Measurements from ENCODE around the gene ADAMTSL1. TPM values are rescaled to one million over a fixed set of nuclear protein-coding genes. Genes with fewer than 3 reads are reported as not detected.

Gene ADAMTSL1
- total and polyA plus RNA-seq, 4 donors, result 0.31 to 3.4 (median 1.9) TPM

DNA sequence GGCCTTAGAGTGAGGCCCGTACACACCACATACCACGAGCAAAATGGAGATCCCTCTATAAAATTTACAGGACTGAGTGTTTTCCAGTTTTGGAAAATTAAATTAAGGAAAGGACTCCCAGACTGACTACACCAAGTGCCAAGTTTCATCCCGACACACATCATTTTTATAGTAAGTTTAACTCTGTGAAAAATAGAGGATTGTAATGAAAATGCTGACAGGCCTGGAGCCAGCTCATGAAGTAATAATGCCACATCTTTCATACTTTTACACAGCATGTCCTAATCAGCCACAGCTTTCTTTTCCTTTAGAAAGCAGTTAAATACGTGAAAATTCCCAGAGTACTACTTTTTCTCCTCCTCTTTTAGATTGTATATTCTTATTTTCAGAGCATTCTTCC lies 389.8 kb downstream of the ADAMTSL1 start:
- no peaks in the 10 kb centered on the region for H3K36me3 ChIP-seq (ENCODE audit: control insufficient read depth in 4 of 4, insufficient read depth in 3 of 4, low read depth in 1 of 4, low read length in 3 of 4)
- 90% methylated on average over 4 of the region's 4 CpGs for WGBS

DNA sequence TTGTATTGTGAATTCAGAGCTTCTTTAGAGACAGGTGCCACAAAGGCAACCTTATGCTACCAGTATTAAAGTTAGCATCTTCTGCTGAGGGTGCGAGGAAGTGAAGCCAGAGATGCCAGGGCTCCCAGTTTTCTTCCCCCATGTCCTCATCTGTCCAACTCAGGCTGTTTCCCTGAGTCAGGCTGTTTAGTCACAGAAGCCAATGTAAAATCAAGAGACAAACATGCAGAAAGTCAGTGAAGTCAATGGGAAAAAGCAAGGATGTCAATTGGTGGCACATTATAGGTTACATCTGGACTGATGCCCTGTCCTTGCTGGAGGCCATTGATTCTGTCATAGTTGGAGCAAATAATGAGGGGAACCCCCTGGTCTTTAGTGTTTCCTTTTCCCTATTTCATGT lies 390.6 kb downstream of the ADAMTSL1 start:
- TF ChIP-seq FOXA1 (IDR thresholded peaks at IDR 0.05) (no peak), RAD21 (IDR thresholded peaks at IDR 0.05) (no peak), HNF4G (IDR thresholded peaks at IDR 0.05) (no peak)
- TF ChIP-seq, protein P1, sequence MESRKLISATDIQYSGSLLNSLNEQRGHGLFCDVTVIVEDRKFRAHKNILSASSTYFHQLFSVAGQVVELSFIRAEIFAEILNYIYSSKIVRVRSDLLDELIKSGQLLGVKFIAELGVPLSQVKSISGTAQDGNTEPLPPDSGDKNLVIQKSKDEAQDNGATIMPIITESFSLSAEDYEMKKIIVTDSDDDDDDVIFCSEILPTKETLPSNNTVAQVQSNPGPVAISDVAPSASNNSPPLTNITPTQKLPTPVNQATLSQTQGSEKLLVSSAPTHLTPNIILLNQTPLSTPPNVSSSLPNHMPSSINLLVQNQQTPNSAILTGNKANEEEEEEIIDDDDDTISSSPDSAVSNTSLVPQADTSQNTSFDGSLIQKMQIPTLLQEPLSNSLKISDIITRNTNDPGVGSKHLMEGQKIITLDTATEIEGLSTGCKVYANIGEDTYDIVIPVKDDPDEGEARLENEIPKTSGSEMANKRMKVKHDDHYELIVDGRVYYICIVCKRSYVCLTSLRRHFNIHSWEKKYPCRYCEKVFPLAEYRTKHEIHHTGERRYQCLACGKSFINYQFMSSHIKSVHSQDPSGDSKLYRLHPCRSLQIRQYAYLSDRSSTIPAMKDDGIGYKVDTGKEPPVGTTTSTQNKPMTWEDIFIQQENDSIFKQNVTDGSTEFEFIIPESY (IDR thresholded peaks at IDR 0.05), result no peak
- TF ChIP-seq, protein P2, sequence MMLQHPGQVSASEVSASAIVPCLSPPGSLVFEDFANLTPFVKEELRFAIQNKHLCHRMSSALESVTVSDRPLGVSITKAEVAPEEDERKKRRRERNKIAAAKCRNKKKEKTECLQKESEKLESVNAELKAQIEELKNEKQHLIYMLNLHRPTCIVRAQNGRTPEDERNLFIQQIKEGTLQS (IDR thresholded peaks at IDR 0.05), result no peak
- TF ChIP-seq, protein P3, sequence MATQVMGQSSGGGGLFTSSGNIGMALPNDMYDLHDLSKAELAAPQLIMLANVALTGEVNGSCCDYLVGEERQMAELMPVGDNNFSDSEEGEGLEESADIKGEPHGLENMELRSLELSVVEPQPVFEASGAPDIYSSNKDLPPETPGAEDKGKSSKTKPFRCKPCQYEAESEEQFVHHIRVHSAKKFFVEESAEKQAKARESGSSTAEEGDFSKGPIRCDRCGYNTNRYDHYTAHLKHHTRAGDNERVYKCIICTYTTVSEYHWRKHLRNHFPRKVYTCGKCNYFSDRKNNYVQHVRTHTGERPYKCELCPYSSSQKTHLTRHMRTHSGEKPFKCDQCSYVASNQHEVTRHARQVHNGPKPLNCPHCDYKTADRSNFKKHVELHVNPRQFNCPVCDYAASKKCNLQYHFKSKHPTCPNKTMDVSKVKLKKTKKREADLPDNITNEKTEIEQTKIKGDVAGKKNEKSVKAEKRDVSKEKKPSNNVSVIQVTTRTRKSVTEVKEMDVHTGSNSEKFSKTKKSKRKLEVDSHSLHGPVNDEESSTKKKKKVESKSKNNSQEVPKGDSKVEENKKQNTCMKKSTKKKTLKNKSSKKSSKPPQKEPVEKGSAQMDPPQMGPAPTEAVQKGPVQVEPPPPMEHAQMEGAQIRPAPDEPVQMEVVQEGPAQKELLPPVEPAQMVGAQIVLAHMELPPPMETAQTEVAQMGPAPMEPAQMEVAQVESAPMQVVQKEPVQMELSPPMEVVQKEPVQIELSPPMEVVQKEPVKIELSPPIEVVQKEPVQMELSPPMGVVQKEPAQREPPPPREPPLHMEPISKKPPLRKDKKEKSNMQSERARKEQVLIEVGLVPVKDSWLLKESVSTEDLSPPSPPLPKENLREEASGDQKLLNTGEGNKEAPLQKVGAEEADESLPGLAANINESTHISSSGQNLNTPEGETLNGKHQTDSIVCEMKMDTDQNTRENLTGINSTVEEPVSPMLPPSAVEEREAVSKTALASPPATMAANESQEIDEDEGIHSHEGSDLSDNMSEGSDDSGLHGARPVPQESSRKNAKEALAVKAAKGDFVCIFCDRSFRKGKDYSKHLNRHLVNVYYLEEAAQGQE (IDR thresholded peaks at IDR 0.05), result no peak
- TF ChIP-seq, protein P4, sequence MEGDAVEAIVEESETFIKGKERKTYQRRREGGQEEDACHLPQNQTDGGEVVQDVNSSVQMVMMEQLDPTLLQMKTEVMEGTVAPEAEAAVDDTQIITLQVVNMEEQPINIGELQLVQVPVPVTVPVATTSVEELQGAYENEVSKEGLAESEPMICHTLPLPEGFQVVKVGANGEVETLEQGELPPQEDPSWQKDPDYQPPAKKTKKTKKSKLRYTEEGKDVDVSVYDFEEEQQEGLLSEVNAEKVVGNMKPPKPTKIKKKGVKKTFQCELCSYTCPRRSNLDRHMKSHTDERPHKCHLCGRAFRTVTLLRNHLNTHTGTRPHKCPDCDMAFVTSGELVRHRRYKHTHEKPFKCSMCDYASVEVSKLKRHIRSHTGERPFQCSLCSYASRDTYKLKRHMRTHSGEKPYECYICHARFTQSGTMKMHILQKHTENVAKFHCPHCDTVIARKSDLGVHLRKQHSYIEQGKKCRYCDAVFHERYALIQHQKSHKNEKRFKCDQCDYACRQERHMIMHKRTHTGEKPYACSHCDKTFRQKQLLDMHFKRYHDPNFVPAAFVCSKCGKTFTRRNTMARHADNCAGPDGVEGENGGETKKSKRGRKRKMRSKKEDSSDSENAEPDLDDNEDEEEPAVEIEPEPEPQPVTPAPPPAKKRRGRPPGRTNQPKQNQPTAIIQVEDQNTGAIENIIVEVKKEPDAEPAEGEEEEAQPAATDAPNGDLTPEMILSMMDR (IDR thresholded peaks at IDR 0.05; ENCODE audit: low read depth, low read length, missing input control), result no peak
- WGBS, result 97% methylated on average over 1 of the region's 1 CpG
- H3K27me3 ChIP-seq (ENCODE audit: control insufficient read depth in 4 of 4, insufficient read depth in 4 of 4, low read length in 3 of 4), result no peaks in the 10 kb centered on the region
- no peak overlapping the region for H3K4me3 ChIP-seq (ENCODE audit: low read depth in 1 of 3, low read length in 3 of 3)
- H3K4me1 ChIP-seq (ENCODE audit: control insufficient read depth in 4 of 4, insufficient read depth in 4 of 4, low read length in 3 of 4), result no peaks in the 10 kb centered on the region
- peaks cover 0 to 5% (median 2%) of the 10 kb centered on the region in 4 donors for H3K9me3 ChIP-seq (ENCODE audit: control insufficient read depth in 4 of 4, low read length in 3 of 4)
- H3K9ac ChIP-seq (ENCODE audit: low read depth in 1 of 2, low read length in 2 of 2), result no peak overlapping the region
- no peaks in the 10 kb centered on the region for H3K36me3 ChIP-seq (ENCODE audit: control insufficient read depth in 4 of 4, insufficient read depth in 3 of 4, low read depth in 1 of 4, low read length in 3 of 4)
- H3K27ac ChIP-seq (ENCODE audit: low read depth in 1 of 2, low read length in 2 of 2), result no peak overlapping the region
- no peak for DNase-seq (ENCODE audit: low spot score)

More for the DNA sequence above, 389.8 kb downstream of the ADAMTSL1 start:
- no peak for DNase-seq (ENCODE audit: low spot score)
- H3K27me3 ChIP-seq (ENCODE audit: control insufficient read depth in 4 of 4, insufficient read depth in 4 of 4, low read length in 3 of 4), result no peaks in the 10 kb centered on the region
- H3K27ac ChIP-seq (ENCODE audit: low read depth in 1 of 2, low read length in 2 of 2), result no peak overlapping the region
- no peaks in the 10 kb centered on the region for H3K4me1 ChIP-seq (ENCODE audit: control insufficient read depth in 4 of 4, insufficient read depth in 4 of 4, low read length in 3 of 4)
- H3K4me3 ChIP-seq (ENCODE audit: low read depth in 1 of 3, low read length in 3 of 3), result no peak overlapping the region
- H3K9ac ChIP-seq (ENCODE audit: low read depth in 1 of 2, low read length in 2 of 2), result no peak overlapping the region
- no peaks in the 10 kb centered on the region for H3K9me3 ChIP-seq (ENCODE audit: control insufficient read depth in 4 of 4, low read length in 3 of 4)
- no peak for TF ChIP-seq JUND (IDR thresholded peaks at IDR 0.05)
- TF ChIP-seq TAF1 (conservative IDR thresholded peaks at IDR 0.05), result no peak
- TF ChIP-seq SP1 (IDR thresholded peaks at IDR 0.05), result no peak
- TF ChIP-seq RXRA (IDR thresholded peaks at IDR 0.05), result no peak
- TF ChIP-seq, protein P4 (IDR thresholded peaks at IDR 0.05; ENCODE audit: low read depth, low read length, missing input control), result no peak
